Inflammatory macrophage (primary cell): Measurements from ENCODE around the gene NT5DC1.
"Not testable (repeated sequence)": the region's sequence is repeated elsewhere in the genome, so short reads cannot be mapped to it uniquely, and the experiment has no call there.

Source experiments
- DNase-seq, 2 donors: peaks; one replicate each; pipeline ENCODE4 v3.0.0-alpha.2; 2020 to 2022

The NT5DC1 gene

DNA sequence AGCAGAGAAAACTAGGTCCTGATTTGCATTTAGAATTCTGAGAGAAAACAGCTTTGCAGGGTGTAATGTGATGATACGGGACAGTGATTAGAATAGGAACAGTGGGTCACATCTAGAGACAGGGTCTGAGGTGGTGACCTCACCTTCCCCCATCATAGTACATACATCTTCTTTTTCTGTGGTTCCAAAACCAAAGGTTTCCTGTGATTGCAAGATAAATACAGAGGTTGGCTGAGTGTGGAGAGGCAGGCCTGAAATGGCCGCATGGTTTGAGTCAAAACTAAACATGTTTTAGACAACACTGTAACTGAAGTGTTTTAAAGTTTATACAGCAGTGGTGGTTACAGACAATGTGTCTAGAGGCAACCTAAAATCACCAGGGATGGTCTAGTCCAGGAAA, 10.4 kb upstream of the NT5DC1 start:
- DNase-seq, result no peak

GRCh38 chr6:116094041-116094440, 6.6 kb upstream of the NT5DC1 start:
- no peak for DNase-seq

DNA sequence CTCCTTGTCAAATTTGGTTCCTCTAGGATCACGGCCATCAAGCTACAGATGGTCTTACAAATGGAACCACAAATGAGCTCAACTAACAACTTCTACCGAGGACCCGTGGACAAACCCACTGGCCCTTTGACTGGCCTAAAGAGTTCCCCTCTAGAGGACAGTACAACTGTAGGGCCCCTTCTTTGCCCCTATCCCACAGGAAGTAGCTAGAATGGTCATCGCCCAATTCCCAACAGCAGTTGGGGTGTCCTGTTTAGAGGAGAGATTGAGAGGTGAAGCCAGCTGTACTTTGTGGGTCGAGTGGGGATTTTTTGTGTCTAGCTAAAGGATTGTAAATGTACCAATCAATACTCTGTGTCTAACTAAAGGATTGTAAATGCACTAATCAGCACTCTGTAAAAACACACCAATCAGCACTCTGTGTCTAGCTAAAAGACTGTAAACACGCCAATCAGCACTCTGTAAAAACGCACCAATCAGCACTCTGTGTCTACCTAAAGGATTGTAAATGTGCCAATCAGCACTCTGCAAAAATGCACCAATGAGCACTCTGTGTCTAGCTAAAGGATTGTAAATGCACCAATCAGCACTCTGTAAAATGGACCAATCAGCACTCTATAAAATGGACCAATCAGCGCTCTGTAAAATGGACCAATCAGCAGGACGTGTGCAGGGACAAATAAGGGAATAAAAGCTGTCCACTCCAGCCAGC, 4.4 kb upstream of the NT5DC1 start:
- DNase-seq, result not testable (repeated sequence)

GRCh38 chr6:116096979-116097816, 3.5 kb upstream of the NT5DC1 start:
- no peak for DNase-seq

DNA sequence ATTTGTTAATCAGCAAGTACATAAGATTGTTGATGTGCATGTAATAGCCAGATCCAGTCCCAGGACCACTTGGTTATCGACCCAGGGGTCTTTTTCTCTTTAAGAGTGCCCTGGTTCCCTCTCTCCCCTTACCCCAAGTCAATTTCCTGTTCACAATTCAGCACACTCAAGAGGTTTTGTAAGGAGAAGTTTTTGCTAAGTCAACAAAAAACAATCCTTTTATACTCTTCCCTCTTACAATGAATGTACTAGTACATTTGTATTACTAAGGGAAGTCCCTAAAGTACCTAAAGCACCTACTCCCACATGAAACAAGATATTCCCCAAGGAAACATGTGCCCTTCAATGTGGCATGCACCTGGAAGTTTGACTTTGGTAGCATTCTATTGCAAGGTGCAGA, 1.6 kb upstream of the NT5DC1 start:
- no peak for DNase-seq

GRCh38 chr6:116101302-116101718, 657 bp downstream of the NT5DC1 start:
- no peak for DNase-seq

DNA sequence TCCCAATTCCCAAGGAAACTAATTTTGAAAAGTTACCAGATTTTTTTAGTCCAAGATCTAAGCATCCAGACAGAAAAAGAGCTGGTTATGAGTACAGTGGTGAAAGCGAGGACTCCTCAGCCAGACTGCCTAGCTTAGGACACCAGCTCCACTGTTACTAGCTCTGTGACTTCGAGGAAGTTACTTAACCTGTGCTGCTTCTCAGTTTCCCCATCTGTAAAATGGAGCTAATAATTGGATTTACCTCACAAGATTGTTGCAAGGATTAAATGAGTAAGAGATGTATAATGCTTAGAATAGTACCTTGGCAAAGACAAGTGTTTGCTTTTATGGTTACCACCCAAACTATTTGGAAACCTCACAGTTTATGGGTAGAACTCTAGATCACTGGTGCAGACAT, 1.1 kb downstream of the NT5DC1 start:
- no peak for DNase-seq

GRCh38 chr6:116102873-116103272, 2.2 kb downstream of the NT5DC1 start:
- DNase-seq, result peak; percentile 9 to 46

GRCh38 chr6:116104636-116105035, 4.0 kb downstream of the NT5DC1 start:
- DNase-seq, result no peak

- no peak for DNase-seq
Observed at GRCh38 chr6:116105247-116105646, 4.6 kb downstream of the NT5DC1 start.

- no peak for DNase-seq
Observed at GRCh38 chr6:116106146-116106545, 5.5 kb downstream of the NT5DC1 start.

- no peak for DNase-seq
Observed at GRCh38 chr6:116108836-116109235, 8.2 kb downstream of the NT5DC1 start.

DNA sequence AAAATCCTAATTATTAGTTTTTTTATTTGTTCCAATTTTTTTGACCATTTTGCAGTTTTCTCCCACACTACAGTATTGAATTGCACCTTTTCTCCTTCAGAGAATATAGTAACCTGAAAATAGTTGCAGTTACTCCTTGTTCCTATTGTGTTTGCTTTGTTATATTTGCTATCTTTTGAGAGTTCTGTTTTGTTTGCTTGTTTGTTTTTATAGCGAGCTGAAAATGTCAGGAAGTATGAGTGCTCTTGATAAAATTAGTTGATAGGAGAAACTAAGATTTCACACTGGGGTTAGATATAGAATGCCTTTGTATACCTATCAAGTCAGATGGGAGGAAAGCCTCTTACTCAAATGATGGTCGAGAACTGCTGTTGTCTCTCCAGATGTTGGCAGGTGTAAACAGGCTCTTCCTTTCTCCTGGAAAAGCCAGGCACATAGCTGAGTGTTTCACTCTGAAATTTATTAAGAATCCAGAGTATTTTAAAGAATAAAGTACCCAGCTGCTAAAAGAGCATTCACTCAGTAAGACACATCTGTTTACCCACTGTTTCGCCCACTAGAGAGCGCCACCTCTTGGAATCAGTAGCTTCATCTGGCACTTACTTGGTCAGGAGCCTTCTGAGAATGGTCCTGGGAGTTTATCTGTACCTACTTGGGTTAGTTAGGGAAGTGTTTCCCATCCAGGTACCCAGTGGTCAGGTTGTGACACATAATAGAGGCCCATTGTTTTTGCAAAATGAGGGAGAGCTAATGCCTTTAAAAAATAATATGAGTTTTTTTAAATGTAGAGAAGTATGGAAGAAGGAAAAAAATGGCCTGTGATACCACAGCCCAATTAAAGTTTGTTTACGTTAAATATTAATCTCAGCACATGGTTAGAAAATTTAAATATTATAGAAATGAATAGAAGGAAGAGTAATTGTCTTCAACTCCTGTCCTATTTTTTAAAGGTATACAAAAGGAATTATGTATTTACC, 11.2 kb downstream of the NT5DC1 start:
- DNase-seq, result peak in 1 of 2 donors; percentile 21

- DNase-seq, result no peak
Observed at GRCh38 chr6:116113386-116113785, 12.7 kb downstream of the NT5DC1 start.

DNA sequence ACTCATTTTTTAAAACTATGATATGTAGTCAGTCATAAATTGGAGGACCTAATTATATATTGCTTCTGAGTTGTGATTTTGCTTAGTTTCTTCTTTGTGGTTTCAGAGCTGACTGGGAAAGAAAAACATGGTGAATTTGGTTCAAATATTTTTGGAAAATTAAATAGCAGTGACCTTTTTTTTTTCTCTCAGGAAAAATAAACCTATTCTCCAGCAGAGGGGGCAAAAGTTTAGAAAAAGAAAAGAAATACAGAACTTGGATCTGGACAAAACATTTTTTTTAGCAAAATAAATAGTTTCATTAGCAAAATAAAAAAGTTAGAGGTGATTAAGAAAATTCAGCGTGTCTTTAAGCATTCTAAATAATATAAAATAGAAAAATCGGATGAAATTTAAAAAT, 15.1 kb downstream of the NT5DC1 start:
- DNase-seq, result no peak

DNA sequence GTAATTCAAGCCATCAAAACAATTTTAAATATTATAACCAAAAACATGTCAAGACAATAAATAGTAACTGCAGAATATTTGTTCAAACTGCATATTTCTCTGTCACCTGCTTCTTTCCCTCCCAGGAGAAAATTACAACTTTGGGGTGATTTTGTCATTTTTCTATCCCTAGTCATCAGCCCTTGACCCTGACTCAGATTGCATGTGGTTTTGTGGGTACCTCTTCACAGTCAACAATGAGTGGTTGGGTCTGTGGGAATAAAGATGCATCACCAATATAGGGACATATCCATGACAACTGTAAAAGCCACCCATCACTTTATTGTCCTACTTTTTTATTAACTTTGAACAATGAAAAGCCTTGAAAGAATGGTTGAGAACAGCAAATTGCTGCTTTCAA, 18.0 kb downstream of the NT5DC1 start:
- DNase-seq, result no peak

DNA sequence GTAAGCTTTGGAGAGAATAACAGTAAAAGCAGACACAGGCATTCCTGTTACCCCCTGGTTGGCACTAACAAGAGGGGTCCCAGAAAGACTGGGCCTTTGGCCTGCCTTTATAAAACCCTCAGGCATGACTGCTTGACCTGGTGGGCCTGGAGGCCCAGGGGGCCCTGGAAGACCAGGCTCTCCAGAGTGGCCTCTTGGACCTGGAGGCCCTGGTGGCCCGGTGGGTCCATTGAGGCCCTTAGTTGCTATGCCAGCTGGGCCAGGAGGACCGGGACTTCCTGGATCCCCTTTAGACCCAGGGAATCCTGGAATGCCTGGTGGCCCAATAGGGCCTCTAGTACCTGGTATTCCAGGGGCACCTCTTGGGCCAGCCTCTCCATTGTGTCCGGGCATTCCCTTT, 19.8 kb downstream of the NT5DC1 start:
- DNase-seq, result no peak

GRCh38 chr6:116126032-116126431, 25.4 kb downstream of the NT5DC1 start, which contains the start of gene COL10A1:
COL10A1 (minus strand) TSS chr6:116126132; CDS start chr6:116125492, 640 bp downstream.
- DNase-seq, result no peak

DNA sequence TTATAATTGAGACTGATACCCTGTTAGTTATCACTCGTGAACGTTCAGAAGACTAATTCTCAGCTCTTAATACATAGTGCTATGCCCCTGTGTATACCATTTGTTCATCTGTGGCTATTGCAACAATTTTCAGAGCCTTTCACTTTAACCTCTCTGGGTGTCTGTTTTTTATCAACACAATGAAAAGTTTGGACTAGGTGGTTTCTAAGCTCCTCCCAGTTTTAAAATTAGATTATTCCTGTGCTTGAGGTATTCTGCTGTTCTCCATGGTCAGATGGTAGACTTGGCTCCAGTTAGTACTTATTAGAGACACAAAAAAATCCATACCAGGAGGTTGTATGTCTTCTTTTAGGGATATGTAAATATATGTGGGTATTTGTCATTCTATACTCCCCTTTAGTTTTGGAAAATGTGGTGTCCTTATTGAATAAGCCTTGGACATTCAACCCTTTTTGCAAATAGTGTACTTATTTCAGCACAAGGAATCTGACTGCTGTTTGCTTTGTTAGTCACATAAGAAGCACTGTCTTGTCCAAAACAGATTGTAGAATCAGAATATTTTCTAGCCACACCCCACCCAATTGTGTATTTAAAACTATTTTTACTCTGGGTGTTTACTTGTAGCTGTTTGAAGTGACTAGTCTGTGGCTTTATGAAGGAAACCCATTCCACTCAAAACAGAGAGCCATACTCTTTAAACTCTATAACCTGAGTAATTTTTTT, 27.3 kb downstream of the NT5DC1 start:
- DNase-seq, result no peak

DNA sequence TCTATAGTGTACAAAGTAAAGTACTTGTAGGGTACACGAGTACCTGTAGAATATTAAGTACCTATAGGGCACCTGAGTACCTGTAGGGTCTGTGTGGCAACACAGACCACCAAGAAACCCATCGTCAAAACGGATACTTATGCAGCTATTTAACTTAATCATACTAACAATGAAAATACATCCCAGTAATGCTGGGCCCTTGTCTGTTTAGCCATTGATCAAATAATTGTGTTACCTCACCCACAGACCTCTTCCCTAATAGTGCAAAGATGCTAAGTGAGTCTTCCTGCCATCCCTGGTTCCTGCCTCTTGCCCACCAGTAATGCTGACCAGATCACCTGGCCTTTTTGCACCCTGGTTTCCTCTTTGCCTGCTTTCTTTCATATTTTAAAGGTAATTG, 32.8 kb downstream of the NT5DC1 start:
- no peak for DNase-seq

- no peak for DNase-seq
Observed at GRCh38 chr6:116136373-116136772, 35.7 kb downstream of the NT5DC1 start.

DNA sequence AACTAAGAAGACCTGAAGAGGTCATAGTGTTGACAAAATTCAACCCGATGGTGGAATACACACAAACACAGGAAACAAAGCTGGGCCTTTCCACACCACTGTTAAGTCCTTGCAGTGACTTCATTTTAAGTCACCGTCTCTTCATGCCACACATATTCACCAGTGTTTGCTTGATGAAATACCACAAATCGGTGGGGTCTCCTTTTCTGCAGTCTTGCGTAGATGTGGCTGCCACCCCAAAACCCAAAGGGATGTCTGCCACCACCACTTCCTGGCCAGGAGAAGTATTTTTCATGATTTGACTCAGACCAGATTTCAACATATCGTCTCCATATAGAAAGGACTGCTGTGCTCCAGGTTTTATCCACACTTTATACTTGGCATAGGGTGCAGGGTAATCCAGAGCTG, 36.3 kb downstream of the NT5DC1 start:
- DNase-seq, result no peak
